ENCODE results near the gene CSRP1.
"Not testable (repeated sequence)": the region's sequence is repeated elsewhere in the genome, so short reads cannot be mapped to it uniquely, and the experiment has no call there.

Gene CSRP1

GRCh38 chr1:201476670-201477344, 30.1 kb downstream of the CSRP1 start:
- DNase-seq, result no peak

GRCh38 chr1:201475915-201476669, 30.8 kb downstream of the CSRP1 start:
- DNase-seq, result no peak

- no peak for DNase-seq
Observed at GRCh38 chr1:201475130-201475529, 31.8 kb downstream of the CSRP1 start.

- no peak for DNase-seq
Observed at GRCh38 chr1:201473296-201473695, 33.6 kb downstream of the CSRP1 start.

GRCh38 chr1:201472321-201472720, 34.6 kb downstream of the CSRP1 start:
- not testable (repeated sequence) for DNase-seq

- no peak for DNase-seq
Observed at GRCh38 chr1:201471772-201472171, 35.2 kb downstream of the CSRP1 start.

GRCh38 chr1:201470581-201470980, 36.3 kb downstream of the CSRP1 start:
- no peak for DNase-seq

GRCh38 chr1:201469645-201470074, 37.3 kb downstream of the CSRP1 start:
- DNase-seq, result no peak

- DNase-seq, result peak; percentile 7 to 20
Observed at GRCh38 chr1:201468844-201469644, 37.9 kb downstream of the CSRP1 start, which contains the start of gene PHLDA3. PHLDA3 (minus strand) TSS chr1:201469188; CDS start chr1:201468786, 402 bp downstream.

- peak in 1 of 2 experiments; percentile 14 for DNase-seq
Observed at GRCh38 chr1:201468501-201468843, 38.5 kb downstream of the CSRP1 start.

GRCh38 chr1:201466492-201466891, 40.4 kb downstream of the CSRP1 start:
- no peak for DNase-seq

GRCh38 chr1:201465698-201466290, 41.1 kb downstream of the CSRP1 start:
- no peak for DNase-seq

- no peak for DNase-seq
Observed at GRCh38 chr1:201463071-201463552, 43.8 kb downstream of the CSRP1 start.

GRCh38 chr1:201461645-201462441, 45.1 kb downstream of the CSRP1 start:
- DNase-seq, result no peak

GRCh38 chr1:201460814-201461644, 45.9 kb downstream of the CSRP1 start:
- no peak for DNase-seq

- DNase-seq, result no peak
Observed at GRCh38 chr1:201459775-201460174, 47.1 kb downstream of the CSRP1 start.

GRCh38 chr1:201459052-201459451, 47.9 kb downstream of the CSRP1 start:
- DNase-seq, result no peak

- DNase-seq, result no peak
Observed at GRCh38 chr1:201457508-201457960, 49.4 kb downstream of the CSRP1 start.

- peak; percentile 14 to 28 for DNase-seq
Observed at GRCh38 chr1:201456499-201457309, 50.2 kb downstream of the CSRP1 start.

GRCh38 chr1:201455098-201455497, 51.8 kb downstream of the CSRP1 start:
- DNase-seq, result no peak
